ENCODE data around the gene SVEP1.
A peak's percentile ranks its signal among the peaks of the same experiment; 100 is the strongest.
"Not testable (repeated sequence)": the region's sequence is repeated elsewhere in the genome, so short reads cannot be mapped to it uniquely, and the experiment has no call there.

Gene SVEP1

GRCh38 chr9:110579034-110579861 lies at the start of gene SVEP1:
Gene SVEP1 (minus strand): TSS chr9:110579741. CDS start chr9:110579543, 198 bp downstream.
- DNase-seq: no peak

GRCh38 chr9:110626101-110626829 lies 46.7 kb upstream of the SVEP1 start:
- peak; percentile 13 for DNase-seq

GRCh38 chr9:110623462-110624025 lies 44.0 kb upstream of the SVEP1 start:
- peak; percentile 10 for DNase-seq

- DNase-seq: no peak
Measured at GRCh38 chr9:110622368-110622767, 42.8 kb upstream of the SVEP1 start.

- no peak for DNase-seq
Measured at GRCh38 chr9:110620726-110621125, 41.2 kb upstream of the SVEP1 start.

GRCh38 chr9:110619831-110620230 lies 40.3 kb upstream of the SVEP1 start:
- no peak for DNase-seq

GRCh38 chr9:110615498-110615897 lies 36.0 kb upstream of the SVEP1 start:
- no peak for DNase-seq

- not testable (repeated sequence) for DNase-seq
Measured at GRCh38 chr9:110614576-110614975, 35.0 kb upstream of the SVEP1 start.

GRCh38 chr9:110606179-110606790 lies 26.7 kb upstream of the SVEP1 start:
- no peak for DNase-seq

- DNase-seq: no peak
Measured at GRCh38 chr9:110605565-110605964, 26.0 kb upstream of the SVEP1 start.

GRCh38 chr9:110604171-110604601 lies 24.6 kb upstream of the SVEP1 start:
- DNase-seq: no peak

- no peak for DNase-seq
Measured at GRCh38 chr9:110602281-110602680, 22.7 kb upstream of the SVEP1 start.

GRCh38 chr9:110601098-110601497 lies 21.6 kb upstream of the SVEP1 start:
- no peak for DNase-seq

GRCh38 chr9:110599468-110599867 lies 19.9 kb upstream of the SVEP1 start:
- DNase-seq: no peak

GRCh38 chr9:110592044-110592830 lies 12.7 kb upstream of the SVEP1 start:
- no peak for DNase-seq

- no peak for DNase-seq
Measured at GRCh38 chr9:110591526-110591925, 12.0 kb upstream of the SVEP1 start.

GRCh38 chr9:110590816-110591215 lies 11.3 kb upstream of the SVEP1 start:
- no peak for DNase-seq

- no peak for DNase-seq
Measured at GRCh38 chr9:110588296-110588695, 8.8 kb upstream of the SVEP1 start.

- no peak for DNase-seq
Measured at GRCh38 chr9:110583237-110583636, 3.7 kb upstream of the SVEP1 start.

GRCh38 chr9:110582156-110582555 lies 2.6 kb upstream of the SVEP1 start:
- no peak for DNase-seq

GRCh38 chr9:110580850-110581249 lies 1.3 kb upstream of the SVEP1 start:
- DNase-seq: no peak

- no peak for DNase-seq
Measured at GRCh38 chr9:110579862-110580219, 300 bp upstream of the SVEP1 start.
